ENCODE data around the gene SORCS3.

Gene SORCS3

GRCh38 chr10:104872691-104873090 is 231.6 kb downstream of the SORCS3 start:
- no peak for DNase-seq

GRCh38 chr10:104873161-104873560 is 232.1 kb downstream of the SORCS3 start:
- DNase-seq: no peak

GRCh38 chr10:104875561-104875960 is 234.5 kb downstream of the SORCS3 start:
- no peak for DNase-seq

- no peak for DNase-seq
These were observed 239.7 kb downstream of the SORCS3 start for GRCh38 chr10:104880624-104881398.

GRCh38 chr10:104881740-104882139 is 240.7 kb downstream of the SORCS3 start:
- no peak for DNase-seq

GRCh38 chr10:104892879-104893617 is 252.0 kb downstream of the SORCS3 start:
- no peak for DNase-seq

GRCh38 chr10:104893701-104894100 is 252.6 kb downstream of the SORCS3 start:
- DNase-seq: no peak

GRCh38 chr10:104894681-104895080 is 253.6 kb downstream of the SORCS3 start:
- no peak for DNase-seq

- no peak for DNase-seq
These were observed 254.5 kb downstream of the SORCS3 start for GRCh38 chr10:104895541-104895940.

GRCh38 chr10:104895981-104896380 is 254.9 kb downstream of the SORCS3 start:
- DNase-seq: no peak

- DNase-seq: no peak
These were observed 256.6 kb downstream of the SORCS3 start for GRCh38 chr10:104897696-104898095.

GRCh38 chr10:104899779-104900178 is 258.7 kb downstream of the SORCS3 start:
- no peak for DNase-seq

GRCh38 chr10:104903433-104903832 is 262.3 kb downstream of the SORCS3 start:
- no peak for DNase-seq

GRCh38 chr10:104904753-104905323 is 263.7 kb downstream of the SORCS3 start:
- no peak for DNase-seq

GRCh38 chr10:104906112-104906511 is 265.0 kb downstream of the SORCS3 start:
- no peak for DNase-seq

GRCh38 chr10:104907521-104907920 is 266.4 kb downstream of the SORCS3 start:
- no peak for DNase-seq

- no peak for DNase-seq
These were observed 267.5 kb downstream of the SORCS3 start for GRCh38 chr10:104908581-104908980.

GRCh38 chr10:104910712-104911111 is 269.6 kb downstream of the SORCS3 start:
- no peak for DNase-seq

GRCh38 chr10:104913390-104913789 is 272.3 kb downstream of the SORCS3 start:
- no peak for DNase-seq

- no peak for DNase-seq
These were observed 279.4 kb downstream of the SORCS3 start for GRCh38 chr10:104920476-104920875.

GRCh38 chr10:104921763-104922162 is 280.7 kb downstream of the SORCS3 start:
- no peak for DNase-seq

- no peak for DNase-seq
These were observed 281.7 kb downstream of the SORCS3 start for GRCh38 chr10:104922810-104923209.

GRCh38 chr10:104923501-104923900 is 282.4 kb downstream of the SORCS3 start:
- no peak for DNase-seq
